HEK293 (cell line): ENCODE measurements around the gene PCDHGC5.

Experiments used
- BCL11A ChIP-seq: fragments of 450-650 bp; formaldehyde crosslinking; IDR thresholded peaks from 2 replicates; pipeline ENCODE4 v1.5.1; 2016; ENCODE audit warnings: low read depth, missing biosample characterization, missing genetic modification characterization
- FEZF1 ChIP-seq: fragments of 450-650 bp; formaldehyde crosslinking; IDR thresholded peaks from 2 replicates; pipeline ENCODE4 v1.5.1; 2016; ENCODE audit warnings: missing biosample characterization, missing genetic modification characterization
- GLI4 ChIP-seq: fragments of 450-650 bp; formaldehyde crosslinking; IDR thresholded peaks from 2 replicates; pipeline ENCODE4 v1.5.1; 2016; ENCODE audit warnings: missing biosample characterization, missing genetic modification characterization
- GLIS2 ChIP-seq: fragments of 450-650 bp; formaldehyde crosslinking; IDR thresholded peaks from 2 replicates; pipeline ENCODE4 v1.5.1; 2016; ENCODE audit warnings: missing biosample characterization, missing genetic modification characterization
- KLF7 ChIP-seq: fragments of 450-650 bp; formaldehyde crosslinking; IDR thresholded peaks from 2 replicates; pipeline ENCODE4 v1.5.1; 2016; ENCODE audit warnings: missing biosample characterization, missing genetic modification characterization, borderline replicate concordance
- MZF1 ChIP-seq: fragments of 450-650 bp; formaldehyde crosslinking; IDR thresholded peaks from 2 replicates; pipeline ENCODE4 v1.5.1; 2017; ENCODE audit warnings: missing biosample characterization, missing genetic modification characterization, borderline replicate concordance
- SCRT2 ChIP-seq: fragments of 450-650 bp; formaldehyde crosslinking; IDR thresholded peaks from 2 replicates; pipeline ENCODE4 v1.5.1; 2016; ENCODE audit warnings: missing biosample characterization, missing genetic modification characterization
- SP2 ChIP-seq: fragments of 450-650 bp; formaldehyde crosslinking; IDR thresholded peaks from 2 replicates; pipeline ENCODE4 v1.5.1; 2016; ENCODE audit warnings: missing biosample characterization, missing genetic modification characterization
- ZBTB21 ChIP-seq: fragments of 450-650 bp; formaldehyde crosslinking; IDR thresholded peaks from 2 replicates; pipeline ENCODE4 v1.5.1; 2017; ENCODE audit warnings: missing biosample characterization, missing genetic modification characterization
- ZBTB8A ChIP-seq: fragments of 450-650 bp; formaldehyde crosslinking; IDR thresholded peaks from 2 replicates; pipeline ENCODE4 v1.5.1; 2016; ENCODE audit warnings: missing biosample characterization, missing genetic modification characterization
- ZFHX2 ChIP-seq: fragments of 450-650 bp; formaldehyde crosslinking; conservative IDR thresholded peaks from 2 replicates; pipeline ENCODE4 v1.5.1; 2016; ENCODE audit warnings: missing biosample characterization, missing genetic modification characterization
- ZFP3 ChIP-seq: fragments of 450-650 bp; formaldehyde crosslinking; IDR thresholded peaks from 2 replicates; pipeline ENCODE4 v1.5.1; 2016; ENCODE audit warnings: low read depth, missing biosample characterization, missing genetic modification characterization
- ZFP37 ChIP-seq: fragments of 450-650 bp; formaldehyde crosslinking; IDR thresholded peaks from 2 replicates; pipeline ENCODE4 v1.5.1; 2016; ENCODE audit warnings: missing biosample characterization, missing genetic modification characterization
- ZNF157 ChIP-seq: fragments of 450-650 bp; formaldehyde crosslinking; IDR thresholded peaks from 2 replicates; pipeline ENCODE4 v1.5.1; 2016; ENCODE audit warnings: missing biosample characterization, missing genetic modification characterization
- ZNF19 ChIP-seq: fragments of 450-650 bp; formaldehyde crosslinking; IDR thresholded peaks from 2 replicates; pipeline ENCODE4; 2016; ENCODE audit warnings: missing biosample characterization, missing genetic modification characterization, low read depth
- ZNF202 ChIP-seq: fragments of 450-650 bp; formaldehyde crosslinking; IDR thresholded peaks from 2 replicates; pipeline ENCODE4 v1.5.1; 2016; ENCODE audit warnings: missing biosample characterization, missing genetic modification characterization, borderline replicate concordance
- ZNF248 ChIP-seq: fragments of 450-650 bp; formaldehyde crosslinking; IDR thresholded peaks from 2 replicates; pipeline ENCODE4 v1.5.1; 2017; ENCODE audit warnings: missing biosample characterization, missing genetic modification characterization
- ZNF292 ChIP-seq: fragments of 450-650 bp; formaldehyde crosslinking; IDR thresholded peaks from 2 replicates; pipeline ENCODE4 v1.5.1; 2016; ENCODE audit warnings: low read depth, missing biosample characterization, missing genetic modification characterization, borderline replicate concordance
- ZNF335 ChIP-seq: fragments of 450-650 bp; formaldehyde crosslinking; conservative IDR thresholded peaks from 2 replicates; pipeline ENCODE4 v1.5.1; 2016; ENCODE audit warnings: missing biosample characterization, missing genetic modification characterization
- ZNF366 ChIP-seq: fragments of 450-650 bp; formaldehyde crosslinking; conservative IDR thresholded peaks from 2 replicates; pipeline ENCODE4 v1.5.1; 2016; ENCODE audit warnings: missing biosample characterization, missing genetic modification characterization
- ZNF391 ChIP-seq: fragments of 450-650 bp; formaldehyde crosslinking; IDR thresholded peaks from 2 replicates; pipeline ENCODE4 v1.5.1; 2016; ENCODE audit warnings: low read depth, missing biosample characterization, missing genetic modification characterization, borderline replicate concordance
- ZNF423 ChIP-seq: fragments of 450-650 bp; formaldehyde crosslinking; IDR thresholded peaks from 2 replicates; pipeline ENCODE4 v1.5.1; 2016; ENCODE audit warnings: missing biosample characterization, missing genetic modification characterization
- ZNF596 ChIP-seq: fragments of 450-650 bp; IDR thresholded peaks from 2 replicates; pipeline ENCODE4 v1.5.0; 2018; ENCODE audit warnings: missing biosample characterization, mild to moderate bottlenecking, missing genetic modification characterization, moderate library complexity
- ZNF654 ChIP-seq: fragments of 450-650 bp; formaldehyde crosslinking; IDR thresholded peaks from 2 replicates; pipeline ENCODE4 v1.5.1; 2016; ENCODE audit warnings: low read depth, missing biosample characterization, missing genetic modification characterization
- ZNF747 ChIP-seq: fragments of 450-650 bp; formaldehyde crosslinking; IDR thresholded peaks from 2 replicates; pipeline ENCODE4 v1.5.1; 2016; ENCODE audit warnings: missing biosample characterization, missing genetic modification characterization
- ZNF830 ChIP-seq: fragments of 450-650 bp; IDR thresholded peaks from 2 replicates; pipeline ENCODE4 v1.5.0; 2018; ENCODE audit warnings: missing biosample characterization, missing genetic modification characterization, low read depth, mild to moderate bottlenecking, moderate library complexity
- ZNF843 ChIP-seq: fragments of 450-650 bp; formaldehyde crosslinking; IDR thresholded peaks from 2 replicates; pipeline ENCODE4 v1.5.1; 2016; ENCODE audit warnings: missing biosample characterization, missing genetic modification characterization
- TF ChIP-seq, protein P1 (sequence below): fragments of 450-650 bp; formaldehyde crosslinking; IDR thresholded peaks from 2 replicates; pipeline ENCODE4 v1.5.1; 2016; ENCODE audit warnings: missing biosample characterization, missing genetic modification characterization
- TF ChIP-seq, protein P2 (sequence below): fragments of 450-650 bp; formaldehyde crosslinking; conservative IDR thresholded peaks from 2 replicates; pipeline ENCODE4 v1.5.1; 2016; ENCODE audit warnings: low read depth, missing biosample characterization, missing genetic modification characterization
- TF ChIP-seq, protein P3 (sequence below): fragments of 450-650 bp; formaldehyde crosslinking; optimal IDR thresholded peaks from 2 replicates; pipeline ENCODE3; 2016; ENCODE audit warnings: missing biosample characterization, mild to moderate bottlenecking, missing genetic modification characterization
- TF ChIP-seq, protein P4 (sequence below): fragments of 450-650 bp; formaldehyde crosslinking; IDR thresholded peaks from 2 replicates; pipeline ENCODE4 v1.5.1; 2017; ENCODE audit warnings: missing biosample characterization, missing genetic modification characterization
- TF ChIP-seq, protein P5 (sequence below): fragments of 450-650 bp; formaldehyde crosslinking; IDR thresholded peaks from 2 replicates; pipeline ENCODE4 v1.5.1; 2016; ENCODE audit warnings: missing biosample characterization, missing genetic modification characterization

The PCDHGC5 gene

DNA sequence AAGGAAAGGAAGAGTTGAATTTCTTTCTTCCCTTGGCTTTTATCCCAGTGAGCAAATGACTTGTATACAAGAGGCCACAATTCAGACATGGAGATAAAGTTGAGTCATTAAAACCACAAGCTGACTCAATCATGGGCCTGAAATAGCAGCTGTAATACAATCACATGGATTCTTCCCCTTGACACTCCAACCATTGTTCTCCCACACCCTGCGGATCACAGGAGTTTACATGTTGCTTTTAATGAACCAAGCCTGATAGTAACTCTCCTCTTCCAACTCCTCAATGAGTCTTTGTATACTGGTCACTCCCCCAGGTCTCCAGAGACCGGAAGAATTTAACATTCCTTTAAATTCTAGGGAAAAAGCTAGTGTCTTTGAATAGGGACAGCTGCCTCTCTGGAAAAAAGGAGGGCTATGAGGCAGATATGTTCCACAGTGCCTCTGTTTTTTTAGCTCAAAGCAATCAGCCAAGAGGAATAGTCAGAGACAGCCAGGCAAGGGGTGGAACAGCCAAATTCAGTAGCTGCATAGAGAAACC lies 32.4 kb downstream of the PCDHGC5 start (continued):
- TF ChIP-seq ZNF654 = no peak; the same call in 1 of the 2 replicates
- TF ChIP-seq ZNF366 = peak; percentile 80
- no peak for TF ChIP-seq ZFP3
- TF ChIP-seq ZFHX2 (tag by site-specific recombination) = peak; percentile 32; the same call in 1 of the 2 replicates
- TF ChIP-seq, protein P1, sequence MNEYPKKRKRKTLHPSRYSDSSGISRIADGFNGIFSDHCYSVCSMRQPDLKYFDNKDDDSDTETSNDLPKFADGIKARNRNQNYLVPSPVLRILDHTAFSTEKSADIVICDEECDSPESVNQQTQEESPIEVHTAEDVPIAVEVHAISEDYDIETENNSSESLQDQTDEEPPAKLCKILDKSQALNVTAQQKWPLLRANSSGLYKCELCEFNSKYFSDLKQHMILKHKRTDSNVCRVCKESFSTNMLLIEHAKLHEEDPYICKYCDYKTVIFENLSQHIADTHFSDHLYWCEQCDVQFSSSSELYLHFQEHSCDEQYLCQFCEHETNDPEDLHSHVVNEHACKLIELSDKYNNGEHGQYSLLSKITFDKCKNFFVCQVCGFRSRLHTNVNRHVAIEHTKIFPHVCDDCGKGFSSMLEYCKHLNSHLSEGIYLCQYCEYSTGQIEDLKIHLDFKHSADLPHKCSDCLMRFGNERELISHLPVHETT (tag by site-specific recombination) = peak; percentile 80
- no peak for TF ChIP-seq ZNF202 (tag by site-specific recombination)
- TF ChIP-seq MZF1 (tag by site-specific recombination) = no peak
- TF ChIP-seq ZBTB21 (tag by site-specific recombination) = peak; percentile 68; the same call in 1 of the 2 replicates
- TF ChIP-seq ZNF423 (tag by site-specific recombination) = no peak
- peak; percentile 41; the same call in 1 of the 2 replicates for TF ChIP-seq BCL11A (tag by site-specific recombination)
- no peak for TF ChIP-seq ZNF19
- TF ChIP-seq, protein P2, sequence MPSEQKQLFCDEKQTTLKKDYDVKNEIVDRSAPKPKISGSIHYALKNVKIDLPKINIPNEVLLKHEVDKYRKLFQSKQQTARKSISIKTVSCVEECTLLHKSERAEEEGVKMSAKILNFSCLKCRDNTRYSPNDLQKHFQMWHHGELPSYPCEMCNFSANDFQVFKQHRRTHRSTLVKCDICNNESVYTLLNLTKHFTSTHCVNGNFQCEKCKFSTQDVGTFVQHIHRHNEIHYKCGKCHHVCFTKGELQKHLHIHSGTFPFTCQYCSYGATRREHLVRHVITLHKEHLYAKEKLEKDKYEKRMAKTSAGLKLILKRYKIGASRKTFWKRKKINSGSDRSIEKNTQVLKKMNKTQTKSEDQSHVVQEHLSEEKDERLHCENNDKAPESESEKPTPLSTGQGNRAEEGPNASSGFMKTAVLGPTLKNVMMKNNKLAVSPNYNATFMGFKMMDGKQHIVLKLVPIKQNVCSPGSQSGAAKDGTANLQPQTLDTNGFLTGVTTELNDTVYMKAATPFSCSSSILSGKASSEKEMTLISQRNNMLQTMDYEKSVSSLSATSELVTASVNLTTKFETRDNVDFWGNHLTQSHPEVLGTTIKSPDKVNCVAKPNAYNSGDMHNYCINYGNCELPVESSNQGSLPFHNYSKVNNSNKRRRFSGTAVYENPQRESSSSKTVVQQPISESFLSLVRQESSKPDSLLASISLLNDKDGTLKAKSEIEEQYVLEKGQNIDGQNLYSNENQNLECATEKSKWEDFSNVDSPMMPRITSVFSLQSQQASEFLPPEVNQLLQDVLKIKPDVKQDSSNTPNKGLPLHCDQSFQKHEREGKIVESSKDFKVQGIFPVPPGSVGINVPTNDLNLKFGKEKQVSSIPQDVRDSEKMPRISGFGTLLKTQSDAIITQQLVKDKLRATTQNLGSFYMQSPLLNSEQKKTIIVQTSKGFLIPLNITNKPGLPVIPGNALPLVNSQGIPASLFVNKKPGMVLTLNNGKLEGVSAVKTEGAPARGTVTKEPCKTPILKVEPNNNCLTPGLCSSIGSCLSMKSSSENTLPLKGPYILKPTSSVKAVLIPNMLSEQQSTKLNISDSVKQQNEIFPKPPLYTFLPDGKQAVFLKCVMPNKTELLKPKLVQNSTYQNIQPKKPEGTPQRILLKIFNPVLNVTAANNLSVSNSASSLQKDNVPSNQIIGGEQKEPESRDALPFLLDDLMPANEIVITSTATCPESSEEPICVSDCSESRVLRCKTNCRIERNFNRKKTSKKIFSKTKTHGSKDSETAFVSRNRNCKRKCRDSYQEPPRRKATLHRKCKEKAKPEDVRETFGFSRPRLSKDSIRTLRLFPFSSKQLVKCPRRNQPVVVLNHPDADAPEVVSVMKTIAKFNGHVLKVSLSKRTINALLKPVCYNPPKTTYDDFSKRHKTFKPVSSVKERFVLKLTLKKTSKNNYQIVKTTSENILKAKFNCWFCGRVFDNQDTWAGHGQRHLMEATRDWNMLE (tag by site-specific recombination) = no peak
- TF ChIP-seq ZNF747 (tag by site-specific recombination) = no peak
- no peak for TF ChIP-seq GLI4
- no peak for TF ChIP-seq ZNF830 (tag by site-specific recombination)
- TF ChIP-seq SP2 (tag by site-specific recombination) = no peak
- no peak for TF ChIP-seq ZNF292 (tag by site-specific recombination)
- peak; percentile 65; the same call in 1 of the 2 replicates for TF ChIP-seq FEZF1 (tag by site-specific recombination)
- TF ChIP-seq ZBTB8A (tag by site-specific recombination) = no peak
- TF ChIP-seq ZNF596 (tag by site-specific recombination) = no peak
- peak; percentile 64 for TF ChIP-seq ZNF843
- 0 out of 2 replicates have a peak, but pooled peaks have one; percentile 22 for TF ChIP-seq GLIS2 (tag by site-specific recombination)
- TF ChIP-seq, protein P3, sequence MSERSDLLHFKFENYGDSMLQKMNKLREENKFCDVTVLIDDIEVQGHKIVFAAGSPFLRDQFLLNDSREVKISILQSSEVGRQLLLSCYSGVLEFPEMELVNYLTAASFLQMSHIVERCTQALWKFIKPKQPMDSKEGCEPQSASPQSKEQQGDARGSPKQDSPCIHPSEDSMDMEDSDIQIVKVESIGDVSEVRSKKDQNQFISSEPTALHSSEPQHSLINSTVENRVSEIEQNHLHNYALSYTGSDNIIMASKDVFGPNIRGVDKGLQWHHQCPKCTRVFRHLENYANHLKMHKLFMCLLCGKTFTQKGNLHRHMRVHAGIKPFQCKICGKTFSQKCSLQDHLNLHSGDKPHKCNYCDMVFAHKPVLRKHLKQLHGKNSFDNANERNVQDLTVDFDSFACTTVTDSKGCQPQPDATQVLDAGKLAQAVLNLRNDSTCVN (tag by site-specific recombination) = no peak
- TF ChIP-seq ZFP37 (tag by site-specific recombination) = no peak
- no peak for TF ChIP-seq KLF7
- TF ChIP-seq, protein P4, sequence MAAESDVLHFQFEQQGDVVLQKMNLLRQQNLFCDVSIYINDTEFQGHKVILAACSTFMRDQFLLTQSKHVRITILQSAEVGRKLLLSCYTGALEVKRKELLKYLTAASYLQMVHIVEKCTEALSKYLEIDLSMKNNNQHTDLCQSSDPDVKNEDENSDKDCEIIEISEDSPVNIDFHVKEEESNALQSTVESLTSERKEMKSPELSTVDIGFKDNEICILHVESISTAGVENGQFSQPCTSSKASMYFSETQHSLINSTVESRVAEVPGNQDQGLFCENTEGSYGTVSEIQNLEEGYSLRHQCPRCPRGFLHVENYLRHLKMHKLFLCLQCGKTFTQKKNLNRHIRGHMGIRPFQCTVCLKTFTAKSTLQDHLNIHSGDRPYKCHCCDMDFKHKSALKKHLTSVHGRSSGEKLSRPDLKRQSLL (tag by site-specific recombination) = 0 out of 2 replicates have a peak, but pooled peaks have one; percentile 48
- TF ChIP-seq, protein P5, sequence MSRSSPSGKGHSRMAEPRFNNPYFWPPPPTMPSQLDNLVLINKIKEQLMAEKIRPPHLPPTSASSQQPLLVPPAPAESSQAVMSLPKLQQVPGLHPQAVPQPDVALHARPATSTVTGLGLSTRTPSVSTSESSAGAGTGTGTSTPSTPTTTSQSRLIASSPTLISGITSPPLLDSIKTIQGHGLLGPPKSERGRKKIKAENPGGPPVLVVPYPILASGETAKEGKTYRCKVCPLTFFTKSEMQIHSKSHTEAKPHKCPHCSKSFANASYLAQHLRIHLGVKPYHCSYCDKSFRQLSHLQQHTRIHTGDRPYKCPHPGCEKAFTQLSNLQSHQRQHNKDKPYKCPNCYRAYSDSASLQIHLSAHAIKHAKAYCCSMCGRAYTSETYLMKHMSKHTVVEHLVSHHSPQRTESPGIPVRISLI (tag by site-specific recombination) = no peak
- no peak for TF ChIP-seq ZNF157
- peak; percentile 91 for TF ChIP-seq SCRT2 (tag by site-specific recombination)
- peak; percentile 58; the same call in 1 of the 2 replicates for TF ChIP-seq ZNF391 (tag by site-specific recombination)
- TF ChIP-seq ZNF248 = no peak
- TF ChIP-seq ZNF335 = 0 out of 2 replicates have a peak, but pooled peaks have one; percentile 39
